CD4-positive, alpha-beta T cell treated with Interleukin-4 for 4 hours (primary cell): ENCODE data around the gene RASA3.
"Not testable (repeated sequence)": the region's sequence is repeated elsewhere in the genome, so short reads cannot be mapped to it uniquely, and the experiment has no call there.

Experiments used
- DNase-seq: peaks from one replicate; pipeline ENCODE4 v3.0.0-alpha.2; 2020

The RASA3 gene

DNA sequence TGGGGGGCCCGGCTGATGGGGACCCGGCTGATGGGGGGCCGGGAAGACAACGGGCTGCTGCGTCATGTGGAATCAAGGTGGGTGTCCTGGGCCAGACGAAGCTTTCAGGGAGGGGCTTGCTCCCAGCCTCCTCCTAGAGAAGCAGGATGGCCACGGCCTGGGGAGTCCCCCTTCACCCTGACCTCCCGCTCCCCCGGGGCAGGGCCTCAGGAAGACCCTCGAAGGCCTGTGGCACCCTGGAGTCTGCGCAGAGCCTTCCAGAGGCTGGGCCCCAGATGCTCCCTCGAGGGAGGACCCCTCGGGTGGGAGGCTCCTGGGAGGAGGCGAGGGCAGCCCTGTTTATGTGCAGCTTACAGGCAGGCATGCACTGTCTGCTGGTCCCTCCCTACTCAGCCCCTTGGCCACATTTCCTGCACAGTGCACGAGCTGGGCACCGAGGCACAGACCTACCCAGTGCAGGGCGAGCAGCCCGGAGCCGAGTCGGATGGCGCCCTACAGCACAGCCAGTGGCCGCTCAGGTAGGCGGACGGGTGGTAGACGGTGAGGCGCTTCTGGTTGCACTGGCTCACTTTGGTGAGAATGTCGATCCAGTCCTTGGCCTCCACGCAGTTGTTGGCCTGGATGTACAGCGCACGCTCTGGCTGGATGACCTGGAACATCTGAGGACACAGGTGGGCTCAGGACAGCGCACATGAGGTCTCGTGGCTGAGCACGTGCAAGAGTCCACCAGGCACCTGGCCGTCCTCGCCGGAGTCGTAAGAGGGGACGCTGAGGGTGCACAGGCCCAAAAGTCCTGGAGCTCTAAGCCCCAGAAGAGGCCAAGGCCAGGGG is 136.1 kb downstream of the RASA3 start:
- DNase-seq = no peak

DNA sequence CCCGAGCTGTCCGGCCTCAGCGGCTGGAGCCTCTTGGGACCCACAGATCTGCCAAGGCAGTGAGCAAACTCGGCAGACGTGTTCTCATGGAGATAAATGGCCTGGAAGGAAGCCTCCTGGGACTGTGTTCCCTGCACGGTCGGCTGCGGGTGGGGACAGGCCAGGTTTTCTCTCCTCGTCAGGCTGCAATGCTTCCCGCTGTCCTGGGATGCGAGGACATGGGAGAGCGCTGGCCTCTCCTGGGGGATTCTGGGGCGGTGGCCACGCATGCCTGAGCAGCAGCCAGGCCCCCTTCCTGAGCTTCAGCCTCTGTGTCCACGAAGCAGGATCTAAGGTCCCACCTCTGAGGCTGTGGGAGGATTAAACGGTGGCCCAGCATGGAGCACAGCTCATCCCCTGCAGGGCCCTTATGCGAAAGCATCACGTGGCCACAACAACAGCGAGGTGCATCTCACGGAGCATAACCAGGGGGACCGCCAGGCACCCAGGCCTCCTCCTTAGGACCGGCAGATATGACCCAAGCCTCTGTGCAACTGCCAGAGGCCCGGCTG is 137.3 kb downstream of the RASA3 start:
- no peak for DNase-seq

DNA sequence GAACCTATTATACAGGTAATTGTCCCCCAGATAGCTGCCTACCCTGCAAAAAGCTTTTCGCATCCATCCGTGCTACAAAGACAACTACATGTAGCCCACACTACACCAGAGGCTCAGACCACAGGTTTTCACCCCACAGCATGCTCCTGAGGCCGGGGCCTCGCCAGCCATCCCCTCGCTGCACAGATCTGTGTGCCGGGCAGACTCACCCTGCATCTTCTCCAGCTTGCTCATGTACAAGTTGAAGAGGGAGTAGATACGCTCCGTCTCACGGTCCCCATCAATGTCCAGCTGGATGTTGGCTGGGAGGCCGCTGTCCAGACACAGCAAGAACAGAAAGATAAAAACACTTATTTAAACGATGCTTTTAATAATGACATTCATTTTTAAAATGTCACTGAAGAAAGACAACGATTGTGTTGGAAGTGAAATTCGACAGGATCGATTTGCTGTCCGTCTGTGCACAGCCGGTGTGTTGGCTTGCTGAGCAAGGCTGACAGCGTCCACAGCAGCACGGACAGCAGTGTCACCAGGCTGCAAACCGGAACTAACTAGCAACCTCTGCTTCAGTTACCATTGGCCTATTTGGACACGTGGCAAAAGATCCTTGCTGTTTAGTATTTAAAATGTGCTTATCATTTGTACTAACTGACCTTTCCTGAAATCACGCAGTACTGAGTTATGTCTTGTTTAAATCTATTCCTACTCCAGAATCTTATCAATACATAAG is 140.0 kb downstream of the RASA3 start:
- DNase-seq = no peak

GRCh38 chr13:113991676-113992179 is 140.7 kb downstream of the RASA3 start:
- DNase-seq = no peak

- DNase-seq = no peak
Measured at GRCh38 chr13:113991191-113991669, 141.2 kb downstream of the RASA3 start.

DNA sequence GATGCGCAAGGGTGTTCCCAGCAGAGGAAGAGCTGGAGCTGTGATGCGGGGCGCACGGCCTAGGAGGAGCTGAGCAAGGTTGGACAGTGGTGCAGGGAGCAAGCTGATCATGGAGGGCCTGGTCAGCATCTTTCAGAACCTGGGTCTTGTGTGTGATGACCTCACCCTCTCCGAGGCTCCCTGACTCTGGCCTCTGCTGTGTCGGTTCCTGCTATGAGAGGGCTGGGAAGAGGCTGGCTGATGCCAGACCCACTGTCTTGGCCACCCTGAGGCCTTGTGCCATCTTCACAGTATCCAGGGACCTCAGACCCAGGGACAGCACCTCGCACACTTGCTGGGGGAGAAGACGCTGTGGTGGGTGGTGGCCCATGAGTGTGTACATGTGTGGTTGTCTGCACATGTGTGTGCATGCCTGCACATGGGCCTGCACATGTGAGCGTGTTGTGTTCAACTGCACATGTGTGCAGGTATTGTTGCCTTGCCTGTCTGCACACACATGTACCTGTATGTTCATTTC is 142.0 kb downstream of the RASA3 start:
- DNase-seq = no peak

DNA sequence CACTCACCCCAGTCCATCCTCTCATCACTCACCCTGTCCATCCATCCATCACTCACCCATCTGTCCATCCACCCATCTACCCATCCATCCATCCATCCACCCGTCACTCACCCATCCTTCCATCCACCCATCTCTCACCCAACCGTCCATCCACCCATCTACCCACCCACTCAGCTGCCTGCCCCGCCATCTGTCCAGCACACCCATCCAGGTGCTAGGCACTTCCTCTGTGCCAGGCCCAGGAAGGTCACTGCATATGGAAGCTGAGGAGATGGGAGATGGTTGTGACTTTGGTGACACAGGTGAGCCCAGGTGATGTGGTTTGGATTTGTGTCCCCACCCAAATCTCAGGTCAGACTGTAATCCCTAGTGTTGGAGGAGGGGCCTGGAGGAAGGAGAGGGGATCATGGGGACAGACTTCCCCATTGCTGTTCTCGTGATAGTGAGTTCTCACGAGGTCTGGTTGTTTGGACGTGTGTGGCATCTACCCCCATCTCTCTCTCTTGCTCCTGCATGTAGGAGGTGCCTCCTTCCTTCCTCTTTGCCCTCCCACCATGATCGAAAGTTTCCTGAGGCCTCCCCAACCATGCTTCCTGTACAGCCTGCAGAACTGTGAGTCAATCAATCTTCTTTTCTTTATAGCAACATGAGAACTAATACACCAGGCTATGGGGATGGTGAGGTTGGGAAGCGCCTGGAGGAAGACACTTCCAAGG is 142.7 kb downstream of the RASA3 start:
- no peak for DNase-seq

DNA sequence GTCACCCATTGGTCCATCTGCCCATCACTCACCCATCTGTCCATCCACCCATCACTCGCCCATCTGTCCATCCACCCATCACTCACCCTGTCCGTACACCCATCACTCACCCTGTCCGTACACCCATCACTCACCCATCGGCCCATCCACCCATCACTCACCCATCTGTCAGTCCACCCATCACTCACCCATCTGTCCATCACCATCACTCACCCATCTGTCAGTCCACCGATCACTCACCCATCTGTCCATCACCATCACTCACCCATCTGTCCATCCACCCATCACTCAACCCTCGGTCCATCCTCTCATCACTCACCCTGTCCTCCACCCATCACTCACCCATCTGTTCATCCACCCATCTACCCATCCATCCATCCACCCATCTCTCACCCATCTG is 143.6 kb downstream of the RASA3 start:
- not testable (repeated sequence) for DNase-seq

- DNase-seq = no peak
Measured at GRCh38 chr13:113982296-113982661, 150.1 kb downstream of the RASA3 start.

DNA sequence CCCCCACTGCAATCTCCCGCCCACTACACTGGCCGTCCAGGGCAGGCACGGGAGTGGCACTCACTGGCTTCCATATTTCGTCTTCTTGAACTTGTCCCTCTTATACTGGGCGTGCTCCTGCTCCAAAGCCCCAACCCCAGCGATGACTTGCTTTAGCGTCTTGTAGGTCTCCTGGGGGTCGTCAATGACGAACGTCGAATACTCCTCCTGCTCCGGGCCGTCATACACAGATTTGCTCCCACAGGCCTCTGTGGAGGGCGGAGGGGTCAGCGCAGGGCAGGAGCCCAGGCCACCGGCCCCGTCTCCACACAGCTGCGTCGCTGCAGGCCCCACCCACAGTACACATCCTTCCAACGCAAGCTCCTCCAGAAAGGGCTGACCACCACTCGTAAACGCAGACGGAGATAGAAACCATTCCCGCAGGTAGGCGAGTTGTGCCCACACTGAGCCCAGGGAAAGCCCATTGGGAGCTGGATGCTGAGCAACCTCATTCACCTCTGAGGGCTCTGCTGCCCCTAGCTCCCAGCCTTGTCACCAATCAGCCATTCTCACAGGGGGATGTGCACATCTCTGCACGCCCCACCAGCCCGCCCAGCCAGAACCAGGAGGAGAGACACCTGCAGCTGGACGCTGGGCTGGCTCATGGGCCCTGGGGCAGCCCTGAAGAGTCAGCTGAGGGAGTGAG is 150.7 kb downstream of the RASA3 start:
- DNase-seq = no peak

GRCh38 chr13:113981194-113981605 is 151.2 kb downstream of the RASA3 start:
- no peak for DNase-seq

GRCh38 chr13:113980489-113981064 is 151.8 kb downstream of the RASA3 start:
- DNase-seq = no peak

- no peak for DNase-seq
Measured at GRCh38 chr13:113979791-113980471, 152.5 kb downstream of the RASA3 start.

GRCh38 chr13:113978741-113979481 is 153.5 kb downstream of the RASA3 start:
- DNase-seq = no peak

- no peak for DNase-seq
Measured at GRCh38 chr13:113977976-113978375, 154.4 kb downstream of the RASA3 start.

GRCh38 chr13:113976711-113977684 is 155.4 kb downstream of the RASA3 start:
- DNase-seq = no peak

DNA sequence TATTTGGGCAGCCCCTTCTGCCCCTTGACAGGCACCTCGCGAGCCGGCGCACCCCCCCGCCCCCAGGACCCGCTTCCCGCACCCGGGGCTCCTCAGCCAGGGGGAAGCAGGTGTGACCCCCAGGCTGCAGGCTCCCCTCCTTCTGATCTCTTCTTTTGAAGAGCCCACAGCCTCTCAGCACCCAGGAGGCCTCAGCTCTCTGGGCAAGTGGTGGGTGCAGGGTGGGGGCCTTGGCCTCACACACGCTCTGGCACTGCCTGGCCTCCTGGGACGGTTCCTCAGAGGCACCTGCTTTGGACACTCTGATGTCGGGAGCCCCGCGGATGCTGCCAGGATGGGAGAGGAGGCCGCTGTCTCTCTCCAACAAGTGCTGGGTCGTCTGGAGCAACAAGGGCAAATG is 157.0 kb downstream of the RASA3 start:
- no peak for DNase-seq

DNA sequence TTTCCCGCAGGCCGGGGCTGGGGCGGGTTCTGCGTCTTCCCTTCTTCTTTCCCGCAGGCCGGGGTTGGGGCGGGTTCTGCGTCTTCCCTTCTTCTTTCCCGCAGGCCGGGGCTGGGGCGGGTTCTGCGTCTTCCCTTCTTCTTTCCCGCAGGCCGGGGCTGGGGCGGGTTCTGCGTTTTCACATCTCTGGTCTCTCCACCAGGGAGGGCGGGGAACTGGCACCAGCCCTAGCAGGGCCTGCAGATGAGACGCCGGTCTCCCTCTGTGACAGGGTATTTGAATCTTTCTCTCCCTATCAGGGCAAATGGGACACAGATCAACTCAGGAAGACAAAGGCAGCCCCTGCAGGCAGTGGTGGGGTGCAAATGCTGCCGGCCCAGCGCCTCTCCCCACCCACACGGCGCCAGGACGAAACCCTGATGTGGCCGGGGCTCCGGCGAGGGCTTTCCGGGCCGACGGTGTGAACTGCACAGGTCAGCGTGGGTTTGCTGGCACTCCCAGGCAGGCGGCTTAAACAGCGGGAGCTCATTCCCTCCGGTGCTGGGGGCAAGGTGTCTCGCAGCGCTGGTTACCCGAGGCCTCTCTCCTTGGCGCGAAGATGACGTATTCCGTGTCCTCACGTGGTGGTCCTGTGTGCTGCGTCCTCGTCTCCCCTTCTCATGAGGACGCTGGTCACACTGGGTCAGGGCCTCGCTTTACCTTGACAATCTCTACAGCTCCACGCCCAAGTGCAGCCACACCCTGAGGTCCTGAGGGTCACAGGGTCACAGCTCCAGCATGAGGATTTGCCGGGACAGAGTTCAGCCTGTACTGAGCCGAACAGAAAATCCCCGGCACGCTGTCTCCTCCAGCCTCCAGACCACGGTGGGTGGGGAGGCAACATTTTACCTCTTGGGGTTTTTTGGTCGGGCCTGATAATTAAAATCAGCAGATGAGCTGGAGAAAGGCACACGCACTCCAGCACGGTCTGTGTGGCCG is 157.8 kb downstream of the RASA3 start:
- no peak for DNase-seq
